GM19463 (cell line): Measurements from ENCODE around the gene FAM120B.

Experiments used
- ATAC-seq: cut with Tn5 transposase; IDR thresholded peaks from one replicate; pipeline ENCODE4 v1.9.1; 2021; ENCODE audit warnings: mild to moderate bottlenecking, moderate library complexity; ENCODE audit not compliant: unreplicated experiment

FAM120B gene

GRCh38 chr6:170416303-170416702, 109.7 kb downstream of the FAM120B start:
- ATAC-seq = no peak

- no peak for ATAC-seq
Measured at GRCh38 chr6:170416959-170417606, 110.5 kb downstream of the FAM120B start.

- no peak for ATAC-seq
Measured at GRCh38 chr6:170417881-170418280, 111.3 kb downstream of the FAM120B start.

GRCh38 chr6:170420283-170420682, 113.7 kb downstream of the FAM120B start:
- ATAC-seq = no peak

- ATAC-seq = no peak
Measured at GRCh38 chr6:170420791-170421776, 114.5 kb downstream of the FAM120B start.

GRCh38 chr6:170421921-170422320, 115.4 kb downstream of the FAM120B start:
- ATAC-seq = no peak

- peak; percentile 73 for ATAC-seq
Measured at GRCh38 chr6:170423030-170423429, 116.5 kb downstream of the FAM120B start.

GRCh38 chr6:170423814-170424603, 117.5 kb downstream of the FAM120B start:
- ATAC-seq = no peak

GRCh38 chr6:170424604-170425126, 118.1 kb downstream of the FAM120B start:
- no peak for ATAC-seq

GRCh38 chr6:170429450-170429849, 122.9 kb downstream of the FAM120B start:
- ATAC-seq = no peak

GRCh38 chr6:170433163-170434116, 126.9 kb downstream of the FAM120B start:
- no peak for ATAC-seq

- no peak for ATAC-seq
Measured at GRCh38 chr6:170434117-170434820, 127.7 kb downstream of the FAM120B start.

GRCh38 chr6:170434821-170435155, 128.2 kb downstream of the FAM120B start:
- ATAC-seq = no peak

- no peak for ATAC-seq
Measured at GRCh38 chr6:170435766-170436165, 129.2 kb downstream of the FAM120B start.

GRCh38 chr6:170436209-170436809, 129.8 kb downstream of the FAM120B start:
- ATAC-seq = no peak

- no peak for ATAC-seq
Measured at GRCh38 chr6:170437719-170438401, 131.3 kb downstream of the FAM120B start.

GRCh38 chr6:170438402-170438753, 131.8 kb downstream of the FAM120B start:
- ATAC-seq = peak; percentile 99

- no peak for ATAC-seq
Measured at GRCh38 chr6:170438861-170439260, 132.3 kb downstream of the FAM120B start.
